Fibroblast of the aortic adventitia (primary cell): ENCODE data around the gene PLCG2. TPM values are rescaled to one million over a fixed set of nuclear protein-coding genes. Genes with fewer than 3 reads are reported as not detected.

Source experiments
- DNase-seq: peaks from one replicate; pipeline ENCODE4 v3.0.0-alpha.2; 2010; ENCODE audit warnings: low read depth
- H3K4me3 ChIP-seq: 2 replicates; pipeline ENCODE4 v1.5.1; 2011; ENCODE audit warnings: low read depth, mild to moderate bottlenecking, control low read depth, low read length, moderate library complexity
- CTCF ChIP-seq: IDR thresholded peaks from 2 replicates; pipeline ENCODE4 v1.5.1; 2011; ENCODE audit warnings: mild to moderate bottlenecking, low read length, control low read depth, inconsistent platforms; ENCODE audit not compliant: insufficient read depth
- total RNA-seq: library from RNA; depleted of rRNA; stranded (reverse); fragments of >200 nt; gene quantifications from 2 replicates; pipeline ENCODE4 v1.2.3, GENCODE V29; 2012; ENCODE audit warnings: low replicate concordance

PLCG2 gene
- total RNA-seq, 1 donor: 0.09 TPM

DNA sequence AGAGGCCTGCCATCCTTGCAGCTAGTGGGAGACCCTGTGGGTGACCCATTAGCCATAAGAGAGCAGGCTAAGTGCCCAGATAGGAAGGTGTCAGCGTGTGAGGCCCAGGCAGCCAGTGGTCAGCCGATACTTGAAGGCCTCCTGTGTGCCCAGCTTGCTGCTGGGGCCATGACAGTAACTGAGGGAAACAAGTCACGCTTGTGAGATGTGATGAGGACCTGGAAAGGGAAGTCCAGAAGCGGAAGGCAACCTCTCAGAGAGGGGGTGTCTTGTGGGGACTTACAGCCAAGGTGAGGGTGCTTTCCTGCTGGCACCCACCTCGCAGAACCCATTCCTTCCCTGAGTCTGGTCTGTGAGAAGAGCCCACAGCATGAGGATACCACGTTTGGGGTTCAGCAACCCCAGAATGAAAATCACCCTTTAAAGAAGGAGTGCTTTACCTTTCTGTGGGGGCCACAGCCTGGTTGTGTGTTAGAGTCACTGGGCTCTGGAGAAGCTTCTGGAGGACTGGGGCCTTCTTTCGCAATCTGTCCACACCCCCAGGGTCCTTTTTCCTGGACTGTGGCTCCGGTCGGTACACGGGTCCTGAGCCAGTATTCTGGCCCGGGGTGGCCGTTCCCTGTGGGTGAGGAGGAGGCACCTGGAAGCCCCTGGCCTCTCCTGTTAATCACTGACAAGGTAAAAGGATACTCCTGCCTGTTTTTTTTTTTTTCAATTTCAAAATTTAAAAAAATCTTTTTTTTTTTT, 53.9 kb downstream of the PLCG2 start:
- TF ChIP-seq CTCF: no peak
- no peak overlapping the region for H3K4me3 ChIP-seq
- no peak for DNase-seq

- H3K4me3 ChIP-seq: no peak overlapping the region
- no peak for DNase-seq
- TF ChIP-seq CTCF: no peak
Measured at GRCh38 chr16:81833751-81834150, 54.7 kb downstream of the PLCG2 start.

DNA sequence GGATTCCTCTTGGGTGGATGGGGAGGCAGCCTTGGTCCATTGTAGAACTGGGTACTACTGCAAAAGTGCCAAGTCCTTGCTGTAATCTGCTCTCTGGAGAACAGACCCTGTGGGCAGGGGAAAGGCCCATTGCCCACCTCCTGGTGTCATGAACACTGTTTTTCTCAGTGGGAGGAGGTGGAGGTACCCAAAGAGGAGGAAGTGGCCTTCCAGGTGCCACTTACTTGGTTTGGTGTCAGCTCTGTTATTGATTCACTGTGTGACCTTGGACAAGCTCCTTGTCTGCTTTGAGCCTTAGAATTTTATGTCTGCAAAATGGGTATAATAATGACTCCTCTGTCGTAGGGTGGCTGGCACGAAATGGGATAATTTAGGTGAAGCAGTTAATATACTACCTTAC, 55.8 kb downstream of the PLCG2 start:
- no peak for DNase-seq
- TF ChIP-seq CTCF: no peak
- H3K4me3 ChIP-seq: no peak overlapping the region

DNA sequence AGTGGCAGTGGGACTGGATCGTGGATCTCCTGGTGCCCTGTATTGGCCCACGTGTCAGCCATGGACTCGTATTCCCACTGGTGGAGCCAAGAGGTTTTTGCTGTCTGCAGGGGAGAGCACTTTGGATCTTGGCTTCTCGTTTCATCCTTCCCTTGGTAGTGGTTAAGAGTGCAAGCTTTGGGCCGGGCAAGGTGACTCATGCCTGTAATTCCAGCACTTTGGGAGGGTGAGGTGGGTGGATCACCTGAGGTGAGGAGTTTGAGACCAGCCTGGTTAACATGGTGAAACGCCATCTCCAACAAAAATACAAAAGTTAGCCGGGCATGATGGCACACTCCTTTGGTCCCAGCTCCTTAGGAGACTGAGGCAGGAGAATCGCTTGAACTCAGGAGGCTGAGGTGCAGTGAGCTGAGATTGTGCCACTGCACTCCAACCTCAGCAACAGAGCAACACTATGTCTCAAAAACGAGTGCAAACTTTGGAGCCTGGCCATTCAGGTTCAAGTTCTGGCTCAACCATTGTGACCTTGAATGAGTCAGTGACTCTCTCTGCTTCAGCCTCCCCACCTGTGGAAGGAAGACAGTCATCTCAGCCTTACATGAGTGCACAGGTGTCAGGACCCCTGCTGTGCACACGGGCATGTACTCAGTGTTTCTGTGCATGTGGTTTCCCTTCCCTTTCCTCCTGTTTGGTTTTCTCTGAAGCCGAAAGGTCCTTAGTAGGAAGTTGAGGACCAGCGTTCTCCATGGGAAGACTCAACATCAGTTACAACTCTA, 57.4 kb downstream of the PLCG2 start:
- no peak for DNase-seq
- H3K4me3 ChIP-seq: no peak overlapping the region
- no peak for TF ChIP-seq CTCF

- no peak for DNase-seq
- no peak overlapping the region for H3K4me3 ChIP-seq
- TF ChIP-seq CTCF: no peak
Measured at GRCh38 chr16:81837312-81837751, 58.2 kb downstream of the PLCG2 start.

- no peak for DNase-seq
- no peak overlapping the region for H3K4me3 ChIP-seq
- no peak for TF ChIP-seq CTCF
Measured at GRCh38 chr16:81838794-81839193, 59.7 kb downstream of the PLCG2 start.
